ENCODE results near the gene KIF18B.
"Not testable (repeated sequence)": the region's sequence is repeated elsewhere in the genome, so short reads cannot be mapped to it uniquely, and the experiment has no call there.

The KIF18B gene

DNA sequence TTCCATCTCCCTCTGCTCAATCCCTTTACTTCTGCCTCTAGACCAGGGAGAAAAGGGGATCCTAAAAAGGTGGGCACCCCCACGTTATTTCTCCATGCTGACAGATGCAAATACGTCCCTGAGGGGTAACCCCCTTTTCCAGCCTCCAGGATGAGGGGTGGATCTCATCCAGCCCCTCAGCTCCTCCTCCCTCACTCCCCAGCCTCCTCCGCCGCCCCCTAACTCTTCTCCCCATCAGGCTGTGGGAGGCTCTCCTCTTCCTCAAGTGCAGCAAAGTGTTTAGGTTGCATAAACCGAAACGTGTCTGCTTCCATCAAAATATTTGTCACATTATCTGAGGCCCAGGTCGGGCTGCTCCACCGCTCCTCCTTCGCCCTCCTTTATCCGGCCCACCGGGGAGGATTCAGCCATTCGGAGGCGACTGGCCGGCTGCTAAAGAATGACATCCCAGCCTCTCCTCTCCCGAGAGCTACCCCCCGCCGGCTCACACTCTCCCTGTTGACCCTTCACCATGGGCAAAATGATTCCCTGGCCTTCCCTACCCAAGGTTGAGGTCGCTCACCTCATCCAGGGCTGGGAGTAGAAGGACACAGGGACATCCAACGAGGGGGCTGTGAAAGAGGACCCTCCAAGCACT is 21.7 kb upstream of the KIF18B start:
- DNase-seq (ENCODE audit: low read depth, low spot score): no peak

GRCh38 chr17:44968225-44969143 is 20.9 kb upstream of the KIF18B start, which contains the start of gene C1QL1:
C1QL1 (minus strand) TSS chr17:44968303; CDS start chr17:44968048, 255 bp downstream.
- DNase-seq (ENCODE audit: low read depth, low spot score): no peak

GRCh38 chr17:44967907-44968224 is 20.3 kb upstream of the KIF18B start:
- no peak for DNase-seq (ENCODE audit: low read depth, low spot score)

DNA sequence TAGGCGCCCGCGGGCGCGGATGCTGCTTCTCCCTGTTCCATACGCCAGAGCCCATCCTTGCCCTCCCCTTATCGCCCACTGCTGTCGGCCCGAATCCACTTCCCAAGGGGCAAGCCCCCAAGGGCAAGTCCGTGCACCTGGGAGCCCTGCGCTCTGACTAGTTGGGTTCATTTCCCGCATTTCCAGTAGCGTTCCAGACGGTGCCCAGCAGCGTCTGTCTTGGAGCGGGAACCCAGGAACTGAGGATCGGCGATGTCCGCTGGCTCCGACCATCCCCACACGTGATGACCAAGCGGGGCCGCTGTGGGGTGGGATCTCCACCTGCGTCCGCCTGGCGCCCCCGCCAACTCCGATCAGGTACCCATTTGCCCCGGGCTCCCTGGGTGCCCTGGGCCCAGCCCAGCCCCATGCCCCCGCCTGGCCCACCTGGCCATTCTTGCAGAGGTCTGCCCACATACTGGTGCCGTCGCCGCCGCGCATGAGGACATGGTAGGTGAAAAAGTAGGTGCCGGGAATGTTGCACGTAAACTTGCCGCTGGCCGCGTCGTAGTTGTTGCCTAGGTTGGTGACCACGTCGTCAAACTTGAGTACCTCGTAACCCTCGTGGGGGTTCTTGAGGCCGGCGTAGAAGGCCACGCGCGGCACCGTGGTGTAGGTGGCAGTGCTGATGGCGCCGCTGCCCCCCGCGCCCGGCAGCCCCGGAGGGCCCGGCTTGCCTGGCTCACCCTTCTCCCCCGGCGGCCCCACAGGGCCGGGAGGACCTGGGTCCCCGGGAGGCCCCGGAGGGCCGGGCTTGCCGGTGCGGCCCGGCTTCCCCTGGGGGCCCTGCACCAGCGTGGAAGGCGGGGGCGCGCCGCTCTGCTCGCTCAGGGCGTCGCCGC is 19.7 kb upstream of the KIF18B start:
- DNase-seq (ENCODE audit: low read depth, low spot score): no peak

DNA sequence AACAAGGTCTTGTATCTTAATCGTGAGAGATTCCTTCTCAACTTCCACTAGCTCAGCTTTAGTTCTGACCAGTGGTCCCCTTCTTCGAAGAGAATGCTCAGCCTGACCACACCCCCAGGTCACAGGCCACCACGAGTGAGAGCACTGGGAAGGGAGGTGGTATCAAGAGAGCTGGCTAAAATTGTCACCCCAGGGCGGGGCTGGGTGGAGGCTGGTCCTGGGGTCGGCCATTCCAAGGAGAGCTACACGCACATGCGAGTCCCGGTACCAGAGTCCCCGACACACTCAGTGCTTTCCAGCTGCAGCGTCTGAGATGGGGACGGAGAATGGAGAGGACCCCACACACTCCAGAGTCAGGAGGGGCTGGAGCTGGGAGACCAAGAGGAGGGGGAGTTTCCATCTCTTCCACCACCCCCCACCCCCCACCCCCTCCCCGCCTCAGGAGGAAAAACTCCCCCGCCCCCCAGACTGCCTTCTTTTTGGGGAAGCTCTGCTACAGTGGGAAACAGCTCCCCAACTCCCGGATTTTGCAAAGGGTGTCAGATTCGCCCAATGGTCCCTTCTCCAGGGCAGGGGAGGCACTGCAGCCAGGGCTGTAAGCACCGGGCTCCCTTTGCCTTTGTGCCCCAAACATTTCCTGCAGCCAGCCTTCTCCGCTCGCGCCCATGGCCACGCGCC is 18.9 kb upstream of the KIF18B start:
- DNase-seq (ENCODE audit: low read depth, low spot score): no peak

DNA sequence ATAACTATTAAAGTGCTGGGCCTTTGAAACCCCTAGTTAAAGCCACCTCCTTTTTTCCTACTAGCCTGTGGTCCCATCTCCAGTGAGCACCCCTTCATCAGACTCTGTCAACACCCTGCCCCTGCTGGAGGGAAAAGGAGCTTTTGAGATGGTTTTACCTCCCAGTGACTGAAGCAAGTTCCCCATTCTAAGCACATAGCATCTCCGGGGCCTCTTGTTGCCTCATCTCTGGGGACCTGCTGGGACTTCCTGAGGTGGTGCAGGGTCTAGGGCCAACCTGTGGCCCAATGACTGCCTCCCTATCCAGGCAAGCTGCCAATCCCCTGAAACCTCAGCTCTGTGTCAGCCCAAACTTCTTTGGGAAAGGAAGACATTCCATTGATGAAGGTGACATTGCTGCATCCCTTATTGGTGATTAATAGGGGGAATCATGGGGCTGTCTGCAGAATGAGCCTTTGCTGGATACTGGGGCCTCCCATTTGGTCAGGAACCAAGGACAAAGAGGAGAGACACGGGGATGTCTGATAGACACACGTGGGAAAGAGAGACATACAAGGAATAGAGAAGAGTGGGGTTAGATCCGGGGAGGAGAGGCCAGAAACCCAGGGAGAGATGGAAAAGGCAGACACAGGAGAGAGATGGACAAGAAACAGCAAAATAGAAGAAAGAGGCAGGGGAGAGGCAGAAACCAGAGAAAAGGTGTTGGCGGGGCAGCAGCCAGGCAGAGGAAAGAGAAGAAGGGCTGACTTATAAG is 18.1 kb upstream of the KIF18B start:
- DNase-seq (ENCODE audit: low read depth, low spot score): no peak

GRCh38 chr17:44961921-44962350 is 14.4 kb upstream of the KIF18B start:
- no peak for DNase-seq (ENCODE audit: low read depth, low spot score)

- no peak for DNase-seq (ENCODE audit: low read depth, low spot score)
Measured at GRCh38 chr17:44960691-44961090, 13.1 kb upstream of the KIF18B start.

DNA sequence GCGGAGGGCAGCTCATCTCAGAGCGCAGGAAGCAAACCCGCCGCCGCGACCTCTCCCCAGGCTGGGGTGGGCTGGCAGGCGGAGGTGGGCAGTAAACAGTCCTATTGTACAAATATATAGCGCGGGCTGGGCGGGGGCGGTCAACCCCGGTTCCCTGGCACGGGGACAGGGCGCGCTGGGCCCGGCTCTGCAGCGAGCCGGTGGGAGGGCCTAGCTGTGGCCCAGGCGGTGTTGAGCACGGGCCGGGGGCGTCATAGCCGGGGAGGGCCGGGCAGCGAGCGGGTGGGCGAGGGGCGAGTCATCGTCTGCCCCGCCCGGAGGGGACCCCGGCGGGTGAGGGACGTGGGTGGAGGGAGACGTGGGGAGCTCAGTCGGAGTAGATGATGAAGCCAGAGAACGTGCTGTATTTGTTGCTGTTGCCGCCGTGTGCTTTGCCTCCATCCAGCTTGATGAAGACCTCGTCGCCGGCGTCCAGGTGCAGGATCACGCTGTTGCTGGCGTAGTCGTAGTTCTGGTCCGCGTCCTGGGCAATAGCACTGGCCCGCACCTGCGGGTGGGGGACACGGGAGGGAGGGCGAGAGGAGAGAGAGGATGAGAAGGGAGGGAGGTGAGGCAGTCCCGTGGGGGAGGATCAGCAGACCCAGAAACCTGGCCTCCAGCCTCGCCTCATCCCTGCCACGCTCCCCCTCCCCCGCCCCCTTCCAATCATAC is 12.4 kb upstream of the KIF18B start:
- no peak for DNase-seq (ENCODE audit: low read depth, low spot score)

GRCh38 chr17:44956998-44957981 is 9.7 kb upstream of the KIF18B start:
- DNase-seq (ENCODE audit: low read depth, low spot score): no peak

DNA sequence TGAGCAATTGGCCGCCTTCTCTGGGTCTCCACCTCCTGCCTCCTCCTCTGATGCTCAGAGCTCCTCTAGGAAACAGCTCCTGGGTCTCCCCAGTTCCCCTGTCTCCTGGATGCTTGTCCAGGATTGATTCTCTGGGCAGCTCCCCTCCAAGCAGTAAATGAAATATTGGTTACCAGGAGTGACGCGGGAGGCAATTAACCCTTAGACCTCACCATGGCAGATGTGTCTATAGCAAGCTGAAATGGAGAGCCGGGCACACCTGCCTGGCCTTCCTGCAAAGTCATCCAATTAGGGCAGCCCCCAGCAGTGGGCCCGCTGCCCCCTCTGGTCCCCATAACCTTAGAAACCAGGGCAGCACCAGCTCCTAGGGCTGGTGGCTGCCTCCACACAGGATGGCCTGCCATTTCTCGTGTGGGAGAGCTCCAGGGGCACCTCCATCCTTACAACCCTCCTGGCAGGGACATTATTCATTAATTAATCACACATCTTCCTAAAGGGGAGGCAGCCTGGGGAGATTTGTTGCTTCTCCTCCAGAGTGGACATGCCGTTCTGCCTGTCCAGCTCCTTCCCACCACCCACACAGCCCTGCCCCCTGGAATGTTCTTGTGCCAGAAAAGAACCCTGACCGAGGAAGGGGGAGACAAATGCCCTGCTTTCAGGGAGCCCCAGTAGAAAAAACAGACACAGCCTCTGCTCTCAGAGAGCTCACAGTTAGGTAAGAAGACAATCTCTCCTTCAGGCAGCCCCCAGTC is 8.3 kb upstream of the KIF18B start:
- DNase-seq (ENCODE audit: low read depth, low spot score): no peak

DNA sequence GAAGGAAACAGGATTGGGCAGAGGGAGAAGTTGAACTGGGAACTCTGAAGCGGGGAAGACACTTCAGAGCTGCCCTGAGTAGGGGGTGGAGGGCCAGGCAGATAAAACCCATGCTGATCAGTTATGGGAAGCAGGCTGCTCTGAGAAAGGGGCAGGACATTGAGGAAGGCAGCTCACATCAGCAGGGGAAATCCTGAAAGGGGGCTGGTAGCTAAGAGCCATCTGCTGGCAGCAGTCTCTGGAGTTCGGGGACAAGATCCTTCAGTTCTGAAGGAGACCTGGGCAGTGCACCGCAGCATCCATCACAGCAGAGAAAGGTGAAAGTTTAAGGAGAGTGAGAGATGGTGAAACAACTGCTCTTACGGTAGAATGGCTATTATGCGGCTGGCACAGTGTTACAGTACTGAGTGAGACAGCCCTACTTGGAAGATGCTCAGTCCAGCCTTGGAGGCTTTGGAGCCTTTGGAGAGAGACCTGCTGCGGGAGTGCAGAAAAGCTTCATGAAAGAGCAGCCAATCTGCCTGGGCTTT is 5.4 kb upstream of the KIF18B start:
- no peak for DNase-seq (ENCODE audit: low read depth, low spot score)

DNA sequence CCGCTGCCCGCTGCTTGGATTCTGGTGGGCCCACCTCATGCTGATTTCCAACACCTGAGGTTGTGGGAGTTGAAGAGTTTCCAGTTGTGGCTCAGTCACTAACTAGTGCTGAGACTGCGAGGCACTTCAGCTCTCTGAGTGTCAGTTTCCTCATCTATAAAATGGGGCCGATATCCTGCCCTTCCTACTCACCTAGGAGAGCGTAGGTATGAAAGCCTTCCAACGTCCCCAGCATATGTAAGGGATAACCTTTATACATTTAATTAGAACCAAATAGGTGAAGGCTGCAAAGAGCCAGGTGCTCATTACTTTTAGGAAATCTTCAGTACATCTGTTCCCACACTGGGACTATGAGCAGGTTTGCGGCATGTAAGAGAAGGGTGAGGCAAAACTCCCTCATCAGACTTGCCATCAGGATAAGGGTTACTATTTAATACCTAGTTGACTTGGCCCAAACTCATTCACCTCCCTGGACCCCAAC is 782 bp upstream of the KIF18B start:
- DNase-seq (ENCODE audit: low read depth, low spot score): no peak

- not testable (repeated sequence) for DNase-seq (ENCODE audit: low read depth, low spot score)
Measured at GRCh38 chr17:44945652-44946051, 1.9 kb downstream of the KIF18B start.

DNA sequence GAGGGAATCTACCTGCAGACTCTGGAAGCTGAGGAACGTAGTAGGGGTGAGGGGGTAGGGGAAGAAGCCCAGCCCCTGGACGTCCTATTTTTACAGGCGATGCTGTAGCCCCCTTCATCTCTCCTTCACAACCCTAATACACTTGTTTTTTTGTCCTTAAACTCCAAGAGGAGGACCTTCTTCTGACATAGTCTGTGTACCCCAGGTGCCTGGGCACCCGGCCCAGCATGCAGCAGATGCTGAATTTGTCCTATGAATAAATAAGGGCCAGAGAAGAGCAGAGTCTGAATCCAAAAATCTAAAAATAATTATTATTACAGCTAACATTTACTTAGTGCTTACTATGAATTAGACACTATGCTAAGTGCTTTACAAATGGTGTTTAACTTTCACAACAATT is 5.1 kb downstream of the KIF18B start:
- no peak for DNase-seq (ENCODE audit: low read depth, low spot score)

GRCh38 chr17:44941712-44942331 is 5.8 kb downstream of the KIF18B start:
- no peak for DNase-seq (ENCODE audit: low read depth, low spot score)

DNA sequence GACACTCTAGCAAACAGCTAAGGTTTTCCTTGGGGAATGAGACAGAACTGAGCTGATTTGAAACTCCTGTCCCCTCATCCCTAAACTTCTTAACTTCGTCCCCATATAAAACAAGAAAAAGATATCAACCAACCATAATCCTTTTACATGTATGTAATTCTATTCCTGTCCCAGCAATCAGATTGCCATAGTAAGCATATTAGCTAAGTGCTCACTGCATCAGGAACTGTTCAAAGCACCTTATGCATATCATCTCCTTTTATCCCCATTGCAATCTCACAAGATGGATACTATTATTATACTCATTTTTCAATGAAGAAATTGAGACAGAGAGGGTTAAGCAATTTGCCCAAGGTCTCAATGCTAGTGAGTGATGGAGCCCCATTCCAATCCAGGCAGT is 6.8 kb downstream of the KIF18B start:
- DNase-seq (ENCODE audit: low read depth, low spot score): no peak

All from iPS DF 19.7 (cell line).